CD8-positive, alpha-beta memory T cell (primary cell): Measurements from ENCODE around the gene PRSS21. TPM values are rescaled to one million over a fixed set of nuclear protein-coding genes. Genes with fewer than 3 reads are reported as not detected.

Source experiments
- CTCF ChIA-PET: fragments of 350-600 bp; sonication (Branson Sonifier 250); formaldehyde crosslinking; loops from one replicate; lab custom pipeline; 2021; ENCODE audit warnings: antibody characterized with exemption; lab: Charles Lee
- POLR2A ChIA-PET: fragments of 350-600 bp; sonication (Branson Sonifier 250); formaldehyde crosslinking; loops from one replicate; lab custom pipeline; 2021; ENCODE audit warnings: antibody characterized with exemption; lab: Charles Lee
- DNase-seq, 5 donors: peaks; one replicate each; pipeline versions ENCODE4 v3.0.0 to v3.0.0-alpha.2; 2020 to 2022; ENCODE audit warnings: mixed read lengths in 1 of 5
- H3K27ac ChIP-seq: one replicate; pipeline ENCODE4 v1.7.0; 2013; ENCODE audit warnings: low read depth, mild to moderate bottlenecking, low read length, moderate library complexity
- H3K27me3 ChIP-seq: 2 replicates; pipeline ENCODE4 v1.7.0; 2013; ENCODE audit warnings: low read length, mild to moderate bottlenecking; ENCODE audit not compliant: insufficient read depth, poor library complexity, severe bottlenecking
- H3K36me3 ChIP-seq: 2 replicates; pipeline ENCODE4 v1.7.0; 2013; ENCODE audit warnings: mild to moderate bottlenecking, low read length, moderate library complexity; ENCODE audit not compliant: insufficient read depth
- H3K4me1 ChIP-seq: 2 replicates; pipeline ENCODE4 v1.7.0; 2013; ENCODE audit warnings: mild to moderate bottlenecking, low read length, moderate library complexity; ENCODE audit not compliant: insufficient read depth
- H3K4me3 ChIP-seq: 2 replicates; pipeline ENCODE4 v1.7.0; 2013; ENCODE audit warnings: mild to moderate bottlenecking, low read length
- H3K9me3 ChIP-seq: 2 replicates; pipeline ENCODE4 v1.7.0; 2013; ENCODE audit warnings: mild to moderate bottlenecking, low read length
- H3K27ac Mint-ChIP-seq, 8 donors: one replicate each; pipeline ENCODE4 v1.8.0; 2020 to 2021; ENCODE audit warnings: mixed read lengths in 8 of 8, mild to moderate bottlenecking in 6 of 8, inconsistent platforms in 3 of 8, moderate library complexity in 3 of 8
- H3K27me3 Mint-ChIP-seq, 2 donors: one replicate each; pipeline ENCODE4 v1.8.0; 2020 to 2021; ENCODE audit warnings: mixed read lengths in 2 of 2, mild to moderate bottlenecking in 1 of 2, moderate library complexity in 1 of 2
- H3K36me3 Mint-ChIP-seq, 3 donors: one replicate each; pipeline ENCODE4 v1.8.0; 2020 to 2021; ENCODE audit warnings: mixed read lengths in 3 of 3, inconsistent platforms in 1 of 3, mild to moderate bottlenecking in 1 of 3
- H3K4me1 Mint-ChIP-seq, 3 donors: one replicate each; pipeline ENCODE4 v1.8.0; 2020 to 2021; ENCODE audit warnings: mixed read lengths in 3 of 3, inconsistent platforms in 1 of 3, mild to moderate bottlenecking in 1 of 3
- H3K4me3 Mint-ChIP-seq, 7 donors: one replicate each; pipeline ENCODE4 v1.8.0; 2020 to 2021; ENCODE audit warnings: mixed read lengths in 7 of 7, mild to moderate bottlenecking in 6 of 7, moderate library complexity in 4 of 7, inconsistent platforms in 2 of 7
- H3K9me3 Mint-ChIP-seq, 5 donors: one replicate each; pipeline ENCODE4 v1.8.0; 2020 to 2022; ENCODE audit warnings: mixed read lengths in 5 of 5, mild to moderate bottlenecking in 3 of 5, moderate library complexity in 2 of 5, inconsistent platforms in 1 of 5
- polyA plus RNA-seq: library from polyadenylated mRNA; unstranded; fragments of 300-500 nt; fragmentation: Illumina TruSeq; gene quantifications from one replicate; pipeline ENCODE4 v1.2.3, GENCODE V29; 2021
- total RNA-seq, 2 experiments: library from RNA; stranded (reverse); gene quantifications; one replicate each; pipeline ENCODE4 v1.2.3, GENCODE V29; 2021

PRSS21 gene, protein sequence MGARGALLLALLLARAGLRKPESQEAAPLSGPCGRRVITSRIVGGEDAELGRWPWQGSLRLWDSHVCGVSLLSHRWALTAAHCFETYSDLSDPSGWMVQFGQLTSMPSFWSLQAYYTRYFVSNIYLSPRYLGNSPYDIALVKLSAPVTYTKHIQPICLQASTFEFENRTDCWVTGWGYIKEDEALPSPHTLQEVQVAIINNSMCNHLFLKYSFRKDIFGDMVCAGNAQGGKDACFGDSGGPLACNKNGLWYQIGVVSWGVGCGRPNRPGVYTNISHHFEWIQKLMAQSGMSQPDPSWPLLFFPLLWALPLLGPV
- total RNA-seq (1 to 10 TPM; 8.8 to 9.2 TPM), polyA plus RNA-seq (13.6 TPM)

DNA sequence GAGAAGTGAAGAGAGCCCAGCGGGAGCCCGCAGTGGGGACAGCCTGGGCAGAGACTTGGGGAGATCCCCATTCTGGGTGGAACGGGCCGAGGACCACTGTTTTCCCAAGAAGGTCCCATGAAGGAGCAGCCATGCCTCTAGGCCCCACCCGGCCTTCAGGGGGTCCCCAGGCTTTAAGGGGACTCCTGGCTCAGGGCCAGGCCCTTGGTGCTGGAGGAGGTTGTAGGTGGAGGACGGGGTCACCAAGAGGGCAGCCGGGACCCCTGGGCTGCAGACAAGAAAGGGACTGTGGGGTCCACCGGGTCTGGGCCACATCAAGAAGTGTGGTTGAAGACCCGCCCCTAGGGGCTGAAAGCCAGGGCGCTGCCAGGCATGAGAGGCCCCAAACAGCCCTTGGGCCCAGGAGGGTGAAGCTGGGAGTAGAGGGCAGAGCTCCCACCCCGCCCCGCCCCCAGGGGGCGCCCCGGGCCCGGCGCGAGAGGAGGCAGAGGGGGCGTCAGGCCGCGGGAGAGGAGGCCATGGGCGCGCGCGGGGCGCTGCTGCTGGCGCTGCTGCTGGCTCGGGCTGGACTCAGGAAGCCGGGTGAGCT, at the start of gene PRSS21:
TSS of gene PRSS21 (plus strand) at position 487 of the 589 bp plus-strand sequence. CDS start at position 519, 32 bp downstream.
- H3K27ac ChIP-seq, result peak within 1 kb of the TSS; percentile 59
- ChIA-PET CTCF (interaction anchor here (1.5 kb wide), 1 partner anchor 51 kb away, joined by 3 read pairs; no protein-coding TSS in a partner anchor), POLR2A (no interaction called here)

GRCh38 chr16:2767891-2768290, 49.1 kb upstream of the PRSS21 start:
- ChIA-PET CTCF (no interaction called here), POLR2A (interaction anchor here (1.5 kb wide), 1 partner anchor 14 kb away, joined by 4 read pairs; no protein-coding TSS in a partner anchor)
- Histone ChIP-seq H3K36me3 (peaks cover 91% of the 10 kb centered on the region), H3K4me3 (no peak overlapping the region), H3K4me1 (no peaks in the 10 kb centered on the region), H3K27ac (no peak overlapping the region), H3K9me3 (no peaks in the 10 kb centered on the region), H3K27me3 (no peaks in the 10 kb centered on the region)
- Mint-ChIP-seq H3K27ac (peak overlapping the region in 2 of 8 donors; percentile 43 to 62), H3K4me3 (no peak overlapping the region), H3K9me3 (no peaks in the 10 kb centered on the region), H3K4me1 (peaks cover 21 to 42% (median 32%) of the 10 kb centered on the region in 3 donors), H3K36me3 (peaks cover 8 to 97% (median 38%) of the 10 kb centered on the region in 3 donors), H3K27me3 (peaks cover 0 to 5% of the 10 kb centered on the region in 2 donors)
- no peak for DNase-seq

More for the DNA sequence above, at the start of gene PRSS21:
- peak in 4 of 5 donors; percentile 27 to 52 (median 45) for DNase-seq
- Mint-ChIP-seq H3K27me3 (peaks cover 0 to 15% of the 10 kb centered on the region in 2 donors), H3K4me3 (peak within 1 kb of the TSS in 4 of 7 donors; percentile 13 to 70 (median 61)), H3K36me3 (no peaks in the 10 kb centered on the region), H3K27ac (peak within 1 kb of the TSS in 1 of 8 donors; percentile 64), H3K9me3 (no peaks in the 10 kb centered on the region), H3K4me1 (peaks cover 0 to 2% (median 0%) of the 10 kb centered on the region in 3 donors)
- H3K36me3 ChIP-seq, result no peaks in the 10 kb centered on the region
- no peaks in the 10 kb centered on the region for H3K9me3 ChIP-seq
- H3K4me3 ChIP-seq, result no peak within 1 kb of the TSS
- no peaks in the 10 kb centered on the region for H3K4me1 ChIP-seq
- peaks cover 5% of the 10 kb centered on the region for H3K27me3 ChIP-seq

GRCh38 chr16:2768403-2769089, 48.5 kb upstream of the PRSS21 start:
- peak overlapping the region in 4 of 8 donors; percentile 30 to 60 (median 42) for H3K27ac Mint-ChIP-seq
- POLR2A ChIA-PET, result interaction anchor here (0.6 to 1.5 kb wide), 2 partner anchors 13 to 14 kb away, joined by 4 read pairs; no protein-coding TSS in a partner anchor
- H3K36me3 Mint-ChIP-seq, result peaks cover 8 to 97% (median 31%) of the 10 kb centered on the region in 3 donors

DNA sequence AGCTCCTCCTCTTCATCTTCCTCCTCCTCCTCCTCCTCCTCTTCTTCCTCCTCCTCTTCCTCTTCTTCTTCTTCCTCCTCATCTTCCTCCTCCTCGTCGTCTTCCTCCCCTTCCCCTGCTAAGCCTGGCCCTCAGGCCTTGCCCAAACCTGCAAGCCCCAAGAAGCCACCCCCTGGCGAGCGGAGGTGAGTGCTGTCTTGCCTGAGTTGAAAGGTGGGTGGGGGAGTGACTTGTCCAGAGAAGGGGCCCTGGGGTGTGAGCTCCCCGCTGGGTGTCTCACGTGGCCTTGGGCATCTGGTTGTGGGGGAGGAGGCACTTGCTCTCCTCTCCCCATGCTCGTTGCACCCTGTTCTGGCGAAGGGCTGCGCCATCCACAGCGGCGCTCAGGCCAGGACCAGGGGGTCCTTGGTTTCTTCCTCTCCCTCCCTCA, 47.9 kb upstream of the PRSS21 start:
- Mint-ChIP-seq H3K36me3 (peaks cover 8 to 96% (median 27%) of the 10 kb centered on the region in 3 donors), H3K9me3 (no peaks in the 10 kb centered on the region), H3K27me3 (peaks cover 0 to 4% of the 10 kb centered on the region in 2 donors), H3K4me3 (peak overlapping the region in 2 of 7 donors; percentile 32 to 61), H3K27ac (peak overlapping the region in 3 of 8 donors; percentile 42 to 80 (median 60)), H3K4me1 (peaks cover 15 to 46% (median 21%) of the 10 kb centered on the region in 3 donors)
- no peak overlapping the region for H3K4me3 ChIP-seq
- no peak overlapping the region for H3K27ac ChIP-seq
- DNase-seq, result no peak
- ChIA-PET POLR2A (interaction anchor here (0.6 to 1.5 kb wide), 2 partner anchors 12 to 15 kb away, joined by 4 read pairs; no protein-coding TSS in a partner anchor), CTCF (no interaction called here)
- H3K9me3 ChIP-seq, result no peaks in the 10 kb centered on the region
- H3K4me1 ChIP-seq, result no peaks in the 10 kb centered on the region
- no peaks in the 10 kb centered on the region for H3K27me3 ChIP-seq
- peaks cover 89% of the 10 kb centered on the region for H3K36me3 ChIP-seq

More at GRCh38 chr16:2768403-2769089, 48.5 kb upstream of the PRSS21 start:
- Mint-ChIP-seq H3K9me3 (no peaks in the 10 kb centered on the region), H3K4me3 (no peak overlapping the region), H3K27me3 (peaks cover 0 to 4% of the 10 kb centered on the region in 2 donors), H3K4me1 (peaks cover 15 to 46% (median 26%) of the 10 kb centered on the region in 3 donors)
- DNase-seq, result no peak
- no peak overlapping the region for H3K4me3 ChIP-seq
- no peaks in the 10 kb centered on the region for H3K9me3 ChIP-seq
- CTCF ChIA-PET, result no interaction called here
- H3K4me1 ChIP-seq, result no peaks in the 10 kb centered on the region
- H3K36me3 ChIP-seq, result peaks cover 91% of the 10 kb centered on the region
- no peaks in the 10 kb centered on the region for H3K27me3 ChIP-seq
- H3K27ac ChIP-seq, result no peak overlapping the region

DNA sequence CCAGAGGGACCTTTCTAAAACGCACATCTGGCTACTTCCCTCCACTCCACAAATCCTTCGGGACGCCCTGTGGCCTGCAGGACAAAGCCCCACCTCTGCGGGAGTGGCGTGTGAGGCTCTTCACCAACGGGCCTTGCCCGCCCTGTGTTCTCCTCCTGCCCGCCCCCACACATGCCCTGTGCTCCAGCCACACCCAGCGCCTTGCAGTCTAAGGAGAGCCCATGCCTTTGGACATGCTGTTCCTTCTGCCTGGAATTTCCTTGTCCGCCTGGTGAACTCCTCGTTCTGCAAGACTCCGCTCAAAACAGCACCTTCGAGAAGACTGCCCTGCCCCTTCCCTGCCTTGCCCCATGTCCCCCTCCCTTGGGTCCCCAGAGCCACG, 47.4 kb upstream of the PRSS21 start:
- Histone ChIP-seq H3K27me3 (no peaks in the 10 kb centered on the region), H3K27ac (no peak overlapping the region), H3K4me1 (no peaks in the 10 kb centered on the region), H3K9me3 (no peaks in the 10 kb centered on the region), H3K36me3 (peaks cover 87% of the 10 kb centered on the region), H3K4me3 (no peak overlapping the region)
- peak overlapping the region in 5 of 8 donors; percentile 42 to 83 (median 66) for H3K27ac Mint-ChIP-seq
- no peaks in the 10 kb centered on the region for H3K9me3 Mint-ChIP-seq
- H3K4me3 Mint-ChIP-seq, result peak overlapping the region in 1 of 7 donors; percentile 4
- peaks cover 0 to 4% of the 10 kb centered on the region in 2 donors for H3K27me3 Mint-ChIP-seq
- peaks cover 8 to 96% (median 22%) of the 10 kb centered on the region in 3 donors for H3K36me3 Mint-ChIP-seq
- ChIA-PET CTCF (no interaction called here), POLR2A (no interaction called here)
- DNase-seq, result no peak
- peaks cover 15 to 51% (median 25%) of the 10 kb centered on the region in 3 donors for H3K4me1 Mint-ChIP-seq

DNA sequence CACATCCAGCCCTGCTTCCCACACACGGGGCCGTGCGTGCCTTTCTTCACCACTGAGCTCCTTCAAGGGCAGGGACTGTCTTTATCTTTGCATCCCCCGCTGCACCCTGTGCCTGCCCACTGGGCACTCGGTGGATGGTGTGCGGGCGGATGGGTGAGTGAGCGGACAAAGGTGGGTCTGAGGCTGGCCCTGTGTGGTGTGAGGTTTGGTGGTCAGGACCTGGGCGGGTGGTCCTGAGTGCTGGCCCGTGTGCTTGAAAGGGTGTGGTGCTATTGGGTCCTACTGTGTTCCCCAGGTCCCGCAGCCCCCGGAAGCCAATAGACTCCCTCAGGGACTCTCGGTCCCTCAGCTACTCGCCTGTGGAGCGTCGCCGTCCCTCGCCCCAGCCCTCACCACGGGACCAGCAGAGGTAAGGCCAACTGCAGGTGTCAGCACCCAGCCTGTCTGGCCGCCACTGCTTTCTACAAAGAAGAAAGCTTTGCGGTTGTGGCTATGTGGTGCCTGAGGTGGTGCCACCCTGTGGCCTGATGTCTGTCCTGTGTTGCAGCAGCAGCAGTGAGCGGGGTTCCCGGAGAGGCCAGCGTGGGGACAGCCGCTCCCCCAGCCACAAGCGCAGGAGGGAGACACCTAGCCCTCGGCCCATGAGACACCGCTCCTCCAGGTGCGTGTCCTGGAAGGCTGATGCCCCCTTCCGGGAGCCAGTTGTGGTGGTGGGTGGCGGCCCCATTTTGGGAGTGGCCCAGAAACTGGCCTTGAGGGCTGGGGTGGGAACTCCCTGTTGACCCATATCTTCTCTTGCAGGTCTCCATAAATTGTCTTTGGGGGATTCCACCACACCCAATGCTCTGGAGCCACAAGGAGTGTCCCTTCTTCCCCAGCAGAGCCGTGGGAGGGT, 46.7 kb upstream of the PRSS21 start:
- Mint-ChIP-seq H3K36me3 (peaks cover 8 to 93% (median 20%) of the 10 kb centered on the region in 3 donors), H3K27ac (peak overlapping the region in 6 of 8 donors; percentile 37 to 83 (median 56)), H3K4me3 (peak overlapping the region in 1 of 7 donors; percentile 58), H3K27me3 (peaks cover 0 to 4% of the 10 kb centered on the region in 2 donors), H3K4me1 (peaks cover 15 to 56% (median 28%) of the 10 kb centered on the region in 3 donors), H3K9me3 (no peaks in the 10 kb centered on the region)
- Histone ChIP-seq H3K36me3 (peaks cover 86% of the 10 kb centered on the region), H3K9me3 (no peaks in the 10 kb centered on the region), H3K4me1 (peaks cover 5% of the 10 kb centered on the region), H3K27me3 (no peaks in the 10 kb centered on the region), H3K4me3 (no peak overlapping the region), H3K27ac (no peak overlapping the region)
- ChIA-PET POLR2A (no interaction called here), CTCF (no interaction called here)
- DNase-seq, result no peak
